ENCODE data around the gene PATL2.

- TF ChIP-seq, protein P1, sequence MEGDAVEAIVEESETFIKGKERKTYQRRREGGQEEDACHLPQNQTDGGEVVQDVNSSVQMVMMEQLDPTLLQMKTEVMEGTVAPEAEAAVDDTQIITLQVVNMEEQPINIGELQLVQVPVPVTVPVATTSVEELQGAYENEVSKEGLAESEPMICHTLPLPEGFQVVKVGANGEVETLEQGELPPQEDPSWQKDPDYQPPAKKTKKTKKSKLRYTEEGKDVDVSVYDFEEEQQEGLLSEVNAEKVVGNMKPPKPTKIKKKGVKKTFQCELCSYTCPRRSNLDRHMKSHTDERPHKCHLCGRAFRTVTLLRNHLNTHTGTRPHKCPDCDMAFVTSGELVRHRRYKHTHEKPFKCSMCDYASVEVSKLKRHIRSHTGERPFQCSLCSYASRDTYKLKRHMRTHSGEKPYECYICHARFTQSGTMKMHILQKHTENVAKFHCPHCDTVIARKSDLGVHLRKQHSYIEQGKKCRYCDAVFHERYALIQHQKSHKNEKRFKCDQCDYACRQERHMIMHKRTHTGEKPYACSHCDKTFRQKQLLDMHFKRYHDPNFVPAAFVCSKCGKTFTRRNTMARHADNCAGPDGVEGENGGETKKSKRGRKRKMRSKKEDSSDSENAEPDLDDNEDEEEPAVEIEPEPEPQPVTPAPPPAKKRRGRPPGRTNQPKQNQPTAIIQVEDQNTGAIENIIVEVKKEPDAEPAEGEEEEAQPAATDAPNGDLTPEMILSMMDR (IDR thresholded peaks at IDR 0.05; ENCODE audit: low read length): no peak
- no peak for TF ChIP-seq EZH2 (IDR thresholded peaks at IDR 0.05; ENCODE audit: borderline replicate concordance, low read length)
Measured at GRCh38 chr15:44694416-44694815, 16.7 kb downstream of the PATL2 start.
